ENCODE measurements around the gene LAMA3.

DNA sequence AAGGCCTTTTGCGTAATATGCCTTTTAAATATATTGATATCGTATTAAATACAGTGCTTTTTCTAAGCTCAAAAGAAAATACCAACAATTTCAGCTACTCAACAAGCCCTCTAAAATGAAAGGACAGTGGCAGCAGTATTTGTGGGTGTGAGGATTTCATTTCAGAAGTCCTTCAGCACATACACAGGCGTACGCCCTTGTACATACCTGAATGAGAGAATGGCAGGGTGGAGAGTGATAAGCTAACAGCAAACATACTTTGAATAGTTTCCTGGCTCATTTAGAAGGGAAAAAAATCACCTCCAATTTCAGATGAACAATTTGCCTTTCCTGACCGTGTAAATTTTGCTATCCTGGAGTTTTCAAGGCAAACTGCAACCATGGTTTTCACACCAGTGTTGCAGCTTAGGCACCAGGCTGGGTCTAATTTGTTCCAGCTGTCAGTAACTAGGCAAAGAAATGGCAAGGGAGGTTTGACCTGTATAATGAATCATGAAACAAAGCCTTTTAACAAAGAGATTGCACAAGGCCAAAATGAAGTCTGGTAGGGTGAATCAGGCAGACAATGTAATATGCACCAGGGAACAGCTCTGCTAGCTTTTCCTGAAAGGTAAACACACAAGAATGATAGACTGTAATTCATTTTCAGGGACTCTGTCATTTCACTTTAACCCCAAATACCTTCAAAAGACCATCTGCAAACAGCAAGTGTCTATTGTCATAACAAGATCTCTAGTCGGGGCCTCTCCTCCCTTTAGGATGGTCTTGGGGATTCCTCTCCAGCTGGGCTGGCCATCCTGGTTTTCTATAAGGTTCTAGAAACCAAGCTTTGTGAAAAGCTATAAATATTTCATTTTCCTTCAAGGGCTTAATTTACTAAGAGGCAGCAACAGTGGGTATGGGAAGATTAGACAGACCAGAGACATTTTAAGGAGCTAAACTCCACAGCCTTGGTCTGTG is 38.0 kb upstream of the LAMA3 start:
- no peak for TF ChIP-seq POLR2AphosphoS5 (IDR thresholded peaks at IDR 0.05; ENCODE audit: low read depth, low read length)
- TF ChIP-seq CTCF (CRISPR knock-in tag; IDR thresholded peaks at IDR 0.05): no peak
- no peak for TF ChIP-seq FOXM1 (CRISPR knock-in tag; IDR thresholded peaks at IDR 0.05)
- no peak for TF ChIP-seq HOXA7 (CRISPR knock-in tag; IDR thresholded peaks at IDR 0.05)
- TF ChIP-seq DBP (CRISPR knock-in tag; IDR thresholded peaks at IDR 0.05; ENCODE audit: not compliant biosample characterization): no peak
- TF ChIP-seq MXD4 (CRISPR knock-in tag; IDR thresholded peaks at IDR 0.05): no peak
- no peak for TF ChIP-seq SRSF4 (IDR thresholded peaks at IDR 0.05; ENCODE audit: low read depth, low read length, poor library complexity, severe bottlenecking)
- no peak for TF ChIP-seq MTF2 (CRISPR knock-in tag; IDR thresholded peaks at IDR 0.05; ENCODE audit: borderline replicate concordance)
- TF ChIP-seq, protein P1, sequence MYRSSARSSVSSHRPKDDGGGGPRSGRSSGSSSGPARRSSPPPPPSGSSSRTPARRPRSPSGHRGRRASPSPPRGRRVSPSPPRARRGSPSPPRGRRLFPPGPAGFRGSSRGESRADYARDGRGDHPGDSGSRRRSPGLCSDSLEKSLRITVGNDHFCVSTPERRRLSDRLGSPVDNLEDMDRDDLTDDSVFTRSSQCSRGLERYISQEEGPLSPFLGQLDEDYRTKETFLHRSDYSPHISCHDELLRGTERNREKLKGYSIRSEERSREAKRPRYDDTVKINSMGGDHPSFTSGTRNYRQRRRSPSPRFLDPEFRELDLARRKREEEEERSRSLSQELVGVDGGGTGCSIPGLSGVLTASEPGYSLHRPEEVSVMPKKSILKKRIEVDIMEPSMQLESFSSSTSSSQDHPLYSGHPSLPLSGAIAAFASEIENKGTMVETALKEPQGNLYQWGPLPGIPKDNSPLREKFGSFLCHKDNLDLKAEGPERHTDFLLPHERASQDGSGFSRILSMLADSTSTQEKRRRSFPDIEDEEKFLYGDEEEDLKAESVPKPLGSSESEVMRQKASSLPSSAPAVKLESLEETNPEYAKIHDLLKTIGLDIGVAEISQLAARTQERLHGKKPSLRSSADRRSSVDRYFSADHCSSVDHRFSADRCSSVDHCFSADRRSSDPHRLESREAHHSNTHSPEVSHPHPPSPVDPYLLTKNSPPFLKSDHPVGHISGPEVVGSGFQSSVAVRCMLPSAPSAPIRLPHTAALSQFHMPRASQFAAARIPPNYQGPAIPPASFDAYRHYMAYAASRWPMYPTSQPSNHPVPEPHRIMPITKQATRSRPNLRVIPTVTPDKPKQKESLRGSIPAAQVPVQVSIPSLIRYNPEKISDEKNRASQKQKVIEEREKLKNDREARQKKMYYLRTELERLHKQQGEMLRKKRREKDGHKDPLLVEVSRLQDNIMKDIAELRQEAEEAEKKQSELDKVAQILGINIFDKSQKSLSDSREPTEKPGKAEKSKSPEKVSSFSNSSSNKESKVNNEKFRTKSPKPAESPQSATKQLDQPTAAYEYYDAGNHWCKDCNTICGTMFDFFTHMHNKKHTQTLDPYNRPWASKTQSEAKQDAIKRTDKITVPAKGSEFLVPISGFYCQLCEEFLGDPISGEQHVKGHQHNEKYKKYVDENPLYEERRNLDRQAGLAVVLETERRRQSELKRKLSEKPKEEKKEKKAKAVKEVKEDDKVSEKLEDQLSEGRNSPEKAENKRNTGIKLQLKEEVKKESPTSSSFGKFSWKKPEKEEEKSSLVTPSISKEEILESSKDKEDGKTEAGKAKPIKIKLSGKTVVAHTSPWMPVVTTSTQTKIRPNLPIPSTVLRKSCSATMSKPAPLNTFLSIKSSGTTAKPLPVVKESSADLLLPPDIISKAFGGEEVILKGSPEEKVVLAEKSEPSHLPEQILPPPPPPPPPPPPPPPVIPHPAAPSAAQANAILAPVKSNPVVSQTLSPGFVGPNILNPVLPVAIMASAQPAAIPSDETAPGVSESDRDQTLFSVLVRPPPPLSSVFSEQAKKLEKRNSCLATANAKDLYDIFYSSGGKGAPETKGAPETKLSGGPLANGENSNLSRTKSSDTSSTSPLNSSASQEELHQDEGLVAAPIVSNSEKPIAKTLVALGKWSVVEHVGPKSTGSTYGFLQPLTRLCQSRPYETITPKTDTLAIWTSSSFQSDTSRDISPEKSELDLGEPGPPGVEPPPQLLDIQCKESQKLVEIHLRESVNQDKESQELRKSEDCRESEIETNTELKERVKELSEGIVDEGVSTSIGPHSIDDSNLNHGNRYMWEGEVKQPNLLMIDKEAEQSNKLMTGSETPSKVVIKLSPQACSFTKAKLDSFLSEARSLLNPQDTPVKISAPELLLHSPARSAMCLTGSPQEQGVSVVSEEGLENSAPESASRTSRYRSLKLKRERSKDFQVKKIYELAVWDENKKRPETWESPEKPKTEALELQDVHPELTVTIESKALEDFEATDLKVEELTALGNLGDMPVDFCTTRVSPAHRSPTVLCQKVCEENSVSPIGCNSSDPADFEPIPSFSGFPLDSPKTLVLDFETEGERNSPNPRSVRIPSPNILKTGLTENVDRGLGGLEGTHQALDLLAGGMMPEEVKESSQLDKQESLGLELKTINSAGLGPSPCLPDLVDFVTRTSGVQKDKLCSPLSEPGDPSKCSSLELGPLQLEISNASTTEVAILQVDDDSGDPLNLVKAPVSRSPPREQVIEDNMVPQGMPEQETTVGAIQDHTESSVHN (CRISPR knock-in tag; IDR thresholded peaks at IDR 0.05): no peak
- no peak for TF ChIP-seq POLR2A (IDR thresholded peaks at IDR 0.05; ENCODE audit: insufficient read depth in 1 of 2, low read depth in 2 of 2, low read length in 2 of 2)
- TF ChIP-seq, protein P2, sequence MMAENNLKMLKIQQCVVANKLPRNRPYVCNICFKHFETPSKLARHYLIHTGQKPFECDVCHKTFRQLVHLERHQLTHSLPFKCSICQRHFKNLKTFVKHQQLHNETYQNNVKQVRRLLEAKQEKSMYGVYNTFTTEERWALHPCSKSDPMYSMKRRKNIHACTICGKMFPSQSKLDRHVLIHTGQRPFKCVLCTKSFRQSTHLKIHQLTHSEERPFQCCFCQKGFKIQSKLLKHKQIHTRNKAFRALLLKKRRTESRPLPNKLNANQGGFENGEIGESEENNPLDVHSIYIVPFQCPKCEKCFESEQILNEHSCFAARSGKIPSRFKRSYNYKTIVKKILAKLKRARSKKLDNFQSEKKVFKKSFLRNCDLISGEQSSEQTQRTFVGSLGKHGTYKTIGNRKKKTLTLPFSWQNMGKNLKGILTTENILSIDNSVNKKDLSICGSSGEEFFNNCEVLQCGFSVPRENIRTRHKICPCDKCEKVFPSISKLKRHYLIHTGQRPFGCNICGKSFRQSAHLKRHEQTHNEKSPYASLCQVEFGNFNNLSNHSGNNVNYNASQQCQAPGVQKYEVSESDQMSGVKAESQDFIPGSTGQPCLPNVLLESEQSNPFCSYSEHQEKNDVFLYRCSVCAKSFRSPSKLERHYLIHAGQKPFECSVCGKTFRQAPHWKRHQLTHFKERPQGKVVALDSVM (CRISPR knock-in tag; IDR thresholded peaks at IDR 0.05): no peak
